ENCODE measurements around the gene CEPT1. TPM values are rescaled to one million over a fixed set of nuclear protein-coding genes. Genes with fewer than 3 reads are reported as not detected.

CEPT1 gene
- total RNA-seq, 1 donor from 2014 or later: 26.9 TPM

DNA sequence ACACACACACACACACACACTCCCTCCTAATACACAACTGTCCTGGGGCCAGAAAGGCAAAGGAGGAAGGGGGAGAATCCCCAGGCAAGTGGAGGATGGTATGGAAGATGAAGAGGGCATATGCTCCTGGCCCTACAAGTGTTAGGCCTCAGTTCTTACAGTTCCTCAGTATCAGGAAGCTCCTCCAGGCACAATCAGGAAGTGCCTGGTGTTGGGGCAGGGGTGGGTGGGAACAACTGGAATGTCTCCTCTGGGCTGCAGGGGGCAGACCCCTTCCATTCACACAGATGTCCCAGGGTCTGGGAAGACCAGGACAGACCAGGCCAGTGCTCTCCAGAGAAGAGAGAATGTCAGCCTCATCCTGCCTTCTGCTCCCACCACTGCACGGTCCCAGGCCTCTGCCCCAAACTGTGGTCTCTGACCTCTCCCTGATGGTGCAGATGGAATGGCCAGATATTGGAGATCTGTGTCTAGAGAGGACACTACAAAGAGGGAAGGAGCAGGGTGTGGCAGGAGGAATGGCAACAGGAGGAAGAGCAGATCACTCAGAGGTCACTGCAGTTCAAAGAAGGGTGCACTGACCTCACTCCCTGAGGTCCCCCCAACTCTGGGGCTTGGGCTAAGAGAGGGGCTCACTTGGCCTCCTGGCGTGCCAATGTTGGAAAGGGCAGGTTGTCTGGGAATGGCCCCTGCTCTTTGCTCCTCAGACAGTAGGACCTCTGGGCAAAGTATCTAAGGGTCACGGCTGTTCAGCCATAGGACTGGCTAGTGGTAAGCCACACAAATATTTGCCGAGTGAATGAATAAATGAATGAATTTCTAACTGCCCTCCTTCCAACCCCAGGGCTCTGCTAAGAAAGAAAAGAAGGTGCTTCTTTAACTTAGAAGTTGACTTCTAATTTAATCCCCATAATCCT lies 62.9 kb downstream of the CEPT1 start:
- TF ChIP-seq, protein P1, sequence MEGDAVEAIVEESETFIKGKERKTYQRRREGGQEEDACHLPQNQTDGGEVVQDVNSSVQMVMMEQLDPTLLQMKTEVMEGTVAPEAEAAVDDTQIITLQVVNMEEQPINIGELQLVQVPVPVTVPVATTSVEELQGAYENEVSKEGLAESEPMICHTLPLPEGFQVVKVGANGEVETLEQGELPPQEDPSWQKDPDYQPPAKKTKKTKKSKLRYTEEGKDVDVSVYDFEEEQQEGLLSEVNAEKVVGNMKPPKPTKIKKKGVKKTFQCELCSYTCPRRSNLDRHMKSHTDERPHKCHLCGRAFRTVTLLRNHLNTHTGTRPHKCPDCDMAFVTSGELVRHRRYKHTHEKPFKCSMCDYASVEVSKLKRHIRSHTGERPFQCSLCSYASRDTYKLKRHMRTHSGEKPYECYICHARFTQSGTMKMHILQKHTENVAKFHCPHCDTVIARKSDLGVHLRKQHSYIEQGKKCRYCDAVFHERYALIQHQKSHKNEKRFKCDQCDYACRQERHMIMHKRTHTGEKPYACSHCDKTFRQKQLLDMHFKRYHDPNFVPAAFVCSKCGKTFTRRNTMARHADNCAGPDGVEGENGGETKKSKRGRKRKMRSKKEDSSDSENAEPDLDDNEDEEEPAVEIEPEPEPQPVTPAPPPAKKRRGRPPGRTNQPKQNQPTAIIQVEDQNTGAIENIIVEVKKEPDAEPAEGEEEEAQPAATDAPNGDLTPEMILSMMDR (IDR thresholded peaks at IDR 0.05; ENCODE audit: insufficient read depth, low read depth, low read length): no peak
- no peak for TF ChIP-seq EZH2 (IDR thresholded peaks at IDR 0.05; ENCODE audit: insufficient read depth, low read length)
- H3K4me3 Mint-ChIP-seq (ENCODE audit: unreplicated experiment): no peak overlapping the region
- no peak for FAIRE-seq
- DNase-seq (ENCODE audit: low read depth): no peak
- H3K27me3 Mint-ChIP-seq (ENCODE audit: low read depth, unreplicated experiment): peaks cover 28% of the 10 kb centered on the region
- H3K4me1 ChIP-seq (ENCODE audit: insufficient read depth, low read length): peaks cover 5% of the 10 kb centered on the region
- peaks cover 27% of the 10 kb centered on the region for H3K27me3 ChIP-seq (ENCODE audit: insufficient read depth, low read length)
- peak overlapping the region; percentile 83 for H3K4me2 ChIP-seq (ENCODE audit: low read length)
- peak overlapping the region; percentile 17 for H3K4me3 ChIP-seq (ENCODE audit: insufficient read depth, low read depth, low read length)
- H3K27ac Mint-ChIP-seq (ENCODE audit: unreplicated experiment): no peak overlapping the region
- H4K20me1 ChIP-seq (ENCODE audit: insufficient read depth, low read length): no peaks in the 10 kb centered on the region
- peak overlapping the region; percentile 56 for H2AFZ ChIP-seq (ENCODE audit: low read depth, low read length)
- no peak overlapping the region for H3K27ac ChIP-seq (ENCODE audit: low read depth, low read length)
- no peak overlapping the region for H3K9ac ChIP-seq (ENCODE audit: low read length)
- H3K36me3 ChIP-seq (ENCODE audit: insufficient read depth, low read length): no peaks in the 10 kb centered on the region
- H3K79me2 ChIP-seq (ENCODE audit: insufficient read depth, low read length): no peaks in the 10 kb centered on the region
- peaks cover 4% of the 10 kb centered on the region for H3K9me3 Mint-ChIP-seq (ENCODE audit: unreplicated experiment)
- peaks cover 2% of the 10 kb centered on the region for H3K36me3 Mint-ChIP-seq (ENCODE audit: low read depth, unreplicated experiment)
- no peaks in the 10 kb centered on the region for H3K4me1 Mint-ChIP-seq (ENCODE audit: low read depth, unreplicated experiment)
- H3K9me3 ChIP-seq (ENCODE audit: insufficient read depth, low read depth, low read length): no peaks in the 10 kb centered on the region

- Histone ChIP-seq H3K4me2 (ENCODE audit: low read length) (peak overlapping the region; percentile 83), H3K9me3 (ENCODE audit: insufficient read depth, low read depth, low read length) (no peaks in the 10 kb centered on the region), H2AFZ (ENCODE audit: low read depth, low read length) (peak overlapping the region; percentile 62), H4K20me1 (ENCODE audit: insufficient read depth, low read length) (no peaks in the 10 kb centered on the region), H3K27me3 (ENCODE audit: insufficient read depth, low read length) (peaks cover 30% of the 10 kb centered on the region), H3K4me3 (ENCODE audit: insufficient read depth, low read depth, low read length) (peak overlapping the region; percentile 51), H3K79me2 (ENCODE audit: insufficient read depth, low read length) (no peaks in the 10 kb centered on the region), H3K36me3 (ENCODE audit: insufficient read depth, low read length) (no peaks in the 10 kb centered on the region), H3K4me1 (ENCODE audit: insufficient read depth, low read length) (peaks cover 5% of the 10 kb centered on the region), H3K27ac (ENCODE audit: low read depth, low read length) (no peak overlapping the region), H3K9ac (ENCODE audit: low read length) (peak overlapping the region; percentile 32)
- H3K27me3 Mint-ChIP-seq (ENCODE audit: low read depth, unreplicated experiment): peaks cover 23% of the 10 kb centered on the region
- FAIRE-seq (no peak), DNase-seq (ENCODE audit: low read depth) (peak; percentile 14)
- H3K9me3 Mint-ChIP-seq (ENCODE audit: unreplicated experiment): peaks cover 4% of the 10 kb centered on the region
- H3K27ac Mint-ChIP-seq (ENCODE audit: unreplicated experiment): no peak overlapping the region
- no peak for TF ChIP-seq EZH2 (IDR thresholded peaks at IDR 0.05; ENCODE audit: insufficient read depth, low read length)
- TF ChIP-seq, protein P1 (IDR thresholded peaks at IDR 0.05; ENCODE audit: insufficient read depth, low read depth, low read length): no peak
- no peaks in the 10 kb centered on the region for H3K4me1 Mint-ChIP-seq (ENCODE audit: low read depth, unreplicated experiment)
- H3K4me3 Mint-ChIP-seq (ENCODE audit: unreplicated experiment): no peak overlapping the region
- H3K36me3 Mint-ChIP-seq (ENCODE audit: low read depth, unreplicated experiment): peaks cover 2% of the 10 kb centered on the region
Measured at GRCh38 chr1:111203681-111204200, 63.7 kb downstream of the CEPT1 start.

All from astrocyte (in vitro differentiated cells and primary cell).